HepG2 (cell line): ENCODE results near the gene TEAD1.

Experiments
- AKAP8 ChIP-seq: sonication (generic); formaldehyde crosslinking; IDR thresholded peaks from 2 replicates; pipeline ENCODE4 v1.5.1; 2020; ENCODE audit warnings: mild to moderate bottlenecking, missing genetic modification reagents
- BRCA1 ChIP-seq: sonication (generic); formaldehyde crosslinking; IDR thresholded peaks from 2 replicates; pipeline ENCODE4 v1.4.0; 2020; ENCODE audit warnings: missing genetic modification reagents
- POLR2AphosphoS5 ChIP-seq: IDR thresholded peaks from 2 replicates; pipeline ENCODE4 v1.6.1; 2012; ENCODE audit warnings: low read depth, low read length
- RFX5 ChIP-seq: IDR thresholded peaks from 2 replicates; pipeline ENCODE4 v1.6.1; 2011; ENCODE audit warnings: low read depth, low read length, improper control_type of control experiment
- ZBTB42 ChIP-seq: sonication (generic); formaldehyde crosslinking; IDR thresholded peaks from 2 replicates; pipeline ENCODE4 v1.5.0; 2020; ENCODE audit warnings: mild to moderate bottlenecking, missing genetic modification reagents
- ZNF780A ChIP-seq: sonication (generic); formaldehyde crosslinking; IDR thresholded peaks from 2 replicates; pipeline ENCODE4 v1.8.0; 2022; ENCODE audit warnings: mild to moderate bottlenecking, missing genetic modification reagents, moderate library complexity
- TF ChIP-seq, protein P1 (sequence below): sonication (generic); formaldehyde crosslinking; IDR thresholded peaks from 2 replicates; pipeline ENCODE4 v1.5.0; 2020; ENCODE audit warnings: mild to moderate bottlenecking, missing genetic modification reagents, moderate library complexity

DNA sequence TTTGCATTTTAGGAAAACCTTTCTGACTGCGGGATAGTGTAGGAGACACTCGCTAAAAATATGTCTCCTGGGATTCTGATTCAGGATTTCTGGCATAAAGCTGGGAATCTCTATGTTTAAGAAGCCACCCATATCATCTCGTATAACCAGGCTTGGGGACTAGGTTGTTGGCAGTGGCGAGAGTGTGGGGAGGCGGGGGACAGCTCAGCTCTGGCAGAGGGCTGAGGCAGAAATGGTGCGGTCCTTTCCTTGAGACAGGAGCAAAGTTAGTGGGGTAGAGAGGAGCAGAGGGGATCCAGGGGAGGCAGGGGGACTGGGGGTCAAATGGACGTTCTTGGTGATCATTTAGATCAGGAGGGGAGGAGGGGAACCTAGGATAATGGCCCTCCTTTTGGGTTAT lies 74.3 kb downstream of the TEAD1 start:
- TF ChIP-seq, protein P1, sequence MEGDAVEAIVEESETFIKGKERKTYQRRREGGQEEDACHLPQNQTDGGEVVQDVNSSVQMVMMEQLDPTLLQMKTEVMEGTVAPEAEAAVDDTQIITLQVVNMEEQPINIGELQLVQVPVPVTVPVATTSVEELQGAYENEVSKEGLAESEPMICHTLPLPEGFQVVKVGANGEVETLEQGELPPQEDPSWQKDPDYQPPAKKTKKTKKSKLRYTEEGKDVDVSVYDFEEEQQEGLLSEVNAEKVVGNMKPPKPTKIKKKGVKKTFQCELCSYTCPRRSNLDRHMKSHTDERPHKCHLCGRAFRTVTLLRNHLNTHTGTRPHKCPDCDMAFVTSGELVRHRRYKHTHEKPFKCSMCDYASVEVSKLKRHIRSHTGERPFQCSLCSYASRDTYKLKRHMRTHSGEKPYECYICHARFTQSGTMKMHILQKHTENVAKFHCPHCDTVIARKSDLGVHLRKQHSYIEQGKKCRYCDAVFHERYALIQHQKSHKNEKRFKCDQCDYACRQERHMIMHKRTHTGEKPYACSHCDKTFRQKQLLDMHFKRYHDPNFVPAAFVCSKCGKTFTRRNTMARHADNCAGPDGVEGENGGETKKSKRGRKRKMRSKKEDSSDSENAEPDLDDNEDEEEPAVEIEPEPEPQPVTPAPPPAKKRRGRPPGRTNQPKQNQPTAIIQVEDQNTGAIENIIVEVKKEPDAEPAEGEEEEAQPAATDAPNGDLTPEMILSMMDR = no peak
- no peak for TF ChIP-seq BRCA1 (CRISPR knock-in tag)
- no peak for TF ChIP-seq AKAP8
- no peak for TF ChIP-seq ZNF780A
- no peak for TF ChIP-seq ZBTB42 (CRISPR knock-in tag)
- no peak for TF ChIP-seq POLR2AphosphoS5
- TF ChIP-seq RFX5 = no peak
